Measurements from ENCODE around the gene RGS19. TPM values are rescaled to one million over a fixed set of nuclear protein-coding genes. Genes with fewer than 3 reads are reported as not detected.
"Not testable (repeated sequence)": the region's sequence is repeated elsewhere in the genome, so short reads cannot be mapped to it uniquely, and the experiment has no call there.

Gene RGS19
- total RNA-seq, 2 experiments from 2014 or later, result 43.2 to 44.4 TPM

DNA sequence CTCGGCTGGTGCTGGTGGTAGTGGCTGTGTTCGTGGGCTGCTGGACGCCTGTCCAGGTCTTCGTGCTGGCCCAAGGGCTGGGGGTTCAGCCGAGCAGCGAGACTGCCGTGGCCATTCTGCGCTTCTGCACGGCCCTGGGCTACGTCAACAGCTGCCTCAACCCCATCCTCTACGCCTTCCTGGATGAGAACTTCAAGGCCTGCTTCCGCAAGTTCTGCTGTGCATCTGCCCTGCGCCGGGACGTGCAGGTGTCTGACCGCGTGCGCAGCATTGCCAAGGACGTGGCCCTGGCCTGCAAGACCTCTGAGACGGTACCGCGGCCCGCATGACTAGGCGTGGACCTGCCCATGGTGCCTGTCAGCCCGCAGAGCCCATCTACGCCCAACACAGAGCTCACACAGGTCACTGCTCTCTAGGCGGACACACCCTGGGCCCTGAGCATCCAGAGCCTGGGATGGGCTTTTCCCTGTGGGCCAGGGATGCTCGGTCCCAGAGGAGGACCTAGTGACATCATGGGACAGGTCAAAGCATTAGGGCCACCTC is 19.2 kb upstream of the RGS19 start:
- Mint-ChIP-seq H3K27ac (no peak overlapping the region), H3K36me3 (no peaks in the 10 kb centered on the region), H3K4me3 (no peak overlapping the region), H3K27me3 (peaks cover 15% of the 10 kb centered on the region), H3K9me3 (no peaks in the 10 kb centered on the region), H3K4me1 (ENCODE audit: low read depth) (peaks cover 7% of the 10 kb centered on the region)
- intact Hi-C loops (cut with micrococcal nuclease), result no loop called here
- POLR2A ChIA-PET, result no interaction called here
- CTCF ChIA-PET, result interaction anchor here (1.6 kb wide), 1 partner anchor 15 kb away, joined by 5 read pairs; no protein-coding TSS in a partner anchor
- DNase-seq, result no peak

GRCh38 chr20:64096535-64096934 is 17.2 kb upstream of the RGS19 start:
- intact Hi-C loops (cut with micrococcal nuclease), result no loop called here
- no peaks in the 10 kb centered on the region for H3K9me3 Mint-ChIP-seq
- H3K36me3 Mint-ChIP-seq, result no peaks in the 10 kb centered on the region
- DNase-seq, result no peak
- peaks cover 7% of the 10 kb centered on the region for H3K27me3 Mint-ChIP-seq
- CTCF ChIA-PET, result interaction anchor here (1.6 kb wide), 1 partner anchor 13 kb away, joined by 5 read pairs; the partner anchor contains the start of gene LKAAEAR1
- H3K27ac Mint-ChIP-seq, result no peak overlapping the region
- H3K4me3 Mint-ChIP-seq, result no peak overlapping the region
- POLR2A ChIA-PET, result no interaction called here
- H3K4me1 Mint-ChIP-seq (ENCODE audit: low read depth), result peaks cover 7% of the 10 kb centered on the region

DNA sequence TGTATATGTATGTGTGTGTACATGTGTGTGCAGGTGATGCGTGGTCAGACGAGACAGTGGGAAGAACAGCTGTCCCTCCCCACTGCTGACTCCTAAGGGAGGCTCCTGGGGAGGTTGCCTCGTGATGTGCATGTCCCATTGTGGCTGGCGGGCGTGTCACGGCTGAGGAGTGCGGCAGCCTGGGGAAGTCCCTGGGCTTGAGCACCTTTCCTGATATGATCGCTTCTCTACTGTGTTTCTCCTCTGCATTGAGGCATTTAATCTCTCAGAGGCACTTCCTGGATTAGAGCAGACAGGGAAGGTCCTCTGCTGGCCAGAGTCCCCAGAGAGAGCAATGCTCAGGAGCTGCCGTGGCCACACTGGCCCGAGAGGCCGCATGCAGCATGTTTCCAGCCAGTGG is 16.6 kb upstream of the RGS19 start:
- H3K4me3 Mint-ChIP-seq, result no peak overlapping the region
- ChIA-PET CTCF (interaction anchor here (1.3 to 1.6 kb wide), 2 partner anchors 13 to 24 kb away, joined by 4 to 5 read pairs; partner anchors contain the start of gene LKAAEAR1), POLR2A (no interaction called here)
- intact Hi-C loops (cut with micrococcal nuclease), result no loop called here
- no peaks in the 10 kb centered on the region for H3K36me3 Mint-ChIP-seq
- H3K27me3 Mint-ChIP-seq, result peaks cover 1% of the 10 kb centered on the region
- H3K27ac Mint-ChIP-seq, result no peak overlapping the region
- DNase-seq, result peak; percentile 42
- H3K4me1 Mint-ChIP-seq (ENCODE audit: low read depth), result peaks cover 3% of the 10 kb centered on the region
- H3K9me3 Mint-ChIP-seq, result no peaks in the 10 kb centered on the region

DNA sequence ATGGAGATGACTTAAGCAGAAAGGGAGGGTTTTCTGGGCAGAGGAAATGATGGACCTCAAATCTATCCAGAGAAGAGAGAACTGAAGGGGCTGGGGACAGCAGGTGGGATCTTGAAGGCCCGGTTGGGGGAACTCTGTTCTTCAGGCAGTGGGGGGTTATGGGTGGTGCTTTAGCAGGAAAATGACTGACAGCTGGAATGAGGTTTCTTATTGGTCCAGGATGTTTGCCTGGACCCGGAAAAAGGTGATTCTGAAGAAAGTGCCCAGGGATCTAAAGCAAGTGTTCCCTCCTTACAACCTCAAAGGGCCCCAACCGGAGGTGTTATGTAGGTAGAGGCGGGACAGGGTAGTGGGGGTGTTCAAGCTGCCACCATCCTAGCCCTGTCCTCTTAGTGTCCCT is 16.1 kb upstream of the RGS19 start:
- ChIA-PET CTCF (interaction anchor here (1.3 to 1.6 kb wide), 2 partner anchors 12 to 25 kb away, joined by 4 to 5 read pairs; partner anchors contain the start of gene LKAAEAR1), POLR2A (no interaction called here)
- H3K9me3 Mint-ChIP-seq, result no peaks in the 10 kb centered on the region
- H3K36me3 Mint-ChIP-seq, result no peaks in the 10 kb centered on the region
- intact Hi-C loops (cut with micrococcal nuclease), result no loop called here
- H3K4me3 Mint-ChIP-seq, result no peak overlapping the region
- H3K27me3 Mint-ChIP-seq, result no peaks in the 10 kb centered on the region
- no peak for DNase-seq
- H3K4me1 Mint-ChIP-seq (ENCODE audit: low read depth), result peaks cover under 1% of the 10 kb centered on the region
- no peak overlapping the region for H3K27ac Mint-ChIP-seq

DNA sequence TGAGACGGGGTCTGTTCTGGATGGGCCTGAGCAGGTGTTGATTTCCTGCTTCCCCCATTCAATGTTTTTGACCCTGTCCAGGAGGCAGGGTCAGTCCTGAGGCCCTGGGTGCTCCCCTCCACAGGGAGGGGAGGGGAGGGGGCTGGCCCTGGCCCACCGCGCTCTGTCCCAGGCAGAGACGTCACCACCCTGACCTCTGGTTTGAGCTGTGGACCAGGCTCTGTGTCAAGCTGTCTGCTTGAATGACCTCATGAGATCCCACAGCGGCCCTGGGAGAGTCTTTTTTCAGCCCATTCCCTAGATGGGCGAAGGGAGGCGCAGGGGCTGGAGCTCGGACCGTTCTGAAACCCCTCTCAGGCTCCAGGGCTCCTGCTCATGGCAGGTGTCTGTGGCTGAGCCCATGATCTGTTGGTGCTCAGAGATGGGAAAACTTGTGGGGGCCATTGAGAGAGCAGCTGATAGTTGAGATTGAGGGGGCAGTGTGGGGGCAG is 13.7 kb upstream of the RGS19 start:
- ChIA-PET CTCF (no interaction called here), POLR2A (no interaction called here)
- intact Hi-C loops (cut with micrococcal nuclease), result no loop called here
- Mint-ChIP-seq H3K9me3 (peaks cover 3% of the 10 kb centered on the region), H3K4me3 (no peak overlapping the region), H3K4me1 (ENCODE audit: low read depth) (no peaks in the 10 kb centered on the region), H3K27ac (no peak overlapping the region), H3K36me3 (no peaks in the 10 kb centered on the region), H3K27me3 (no peaks in the 10 kb centered on the region)
- no peak for DNase-seq

- Mint-ChIP-seq H3K9me3 (peaks cover 9% of the 10 kb centered on the region), H3K27me3 (no peaks in the 10 kb centered on the region), H3K36me3 (no peaks in the 10 kb centered on the region), H3K4me1 (ENCODE audit: low read depth) (no peaks in the 10 kb centered on the region), H3K27ac (no peak overlapping the region), H3K4me3 (no peak overlapping the region)
- intact Hi-C loops (cut with micrococcal nuclease), result no loop called here
- POLR2A ChIA-PET, result no interaction called here
- DNase-seq, result no peak
- CTCF ChIA-PET, result interaction anchor here (1.0 to 1.1 kb wide), 2 partner anchors 10 to 451 kb away, joined by 3 read pairs; no protein-coding TSS in a partner anchor
Measured at GRCh38 chr20:64092258-64093012, 13.1 kb upstream of the RGS19 start.

DNA sequence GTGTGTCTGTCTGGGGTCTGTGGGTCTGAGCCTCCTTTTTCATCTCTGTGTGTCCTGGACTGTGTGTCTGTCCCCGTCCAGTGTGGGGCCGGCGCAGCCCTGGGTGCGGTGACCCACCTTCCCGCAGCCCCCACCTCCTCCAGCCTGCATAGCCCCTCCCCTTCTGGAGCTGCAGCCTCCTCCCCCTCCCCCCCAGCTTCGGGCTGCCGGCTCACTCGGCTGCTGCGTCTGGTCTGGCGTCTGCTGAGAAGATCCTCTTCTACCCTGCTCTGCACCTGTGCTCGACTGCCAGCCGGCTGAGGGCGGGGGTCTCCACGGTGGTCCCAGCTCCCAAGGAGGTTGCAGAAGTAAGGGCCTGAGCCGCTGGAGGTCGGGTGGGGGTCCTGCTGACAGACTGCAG is 12.5 kb upstream of the RGS19 start:
- CTCF ChIA-PET, result interaction anchor here (1.0 to 1.1 kb wide), 2 partner anchors 11 to 450 kb away, joined by 3 read pairs; no protein-coding TSS in a partner anchor
- H3K9me3 Mint-ChIP-seq, result peaks cover 9% of the 10 kb centered on the region

GRCh38 chr20:64091340-64091739 is 12.0 kb upstream of the RGS19 start:
- ChIA-PET POLR2A (no interaction called here), CTCF (interaction anchor here (1.0 to 1.1 kb wide), 2 partner anchors 11 to 450 kb away, joined by 3 read pairs; no protein-coding TSS in a partner anchor)
- peaks cover 9% of the 10 kb centered on the region for H3K9me3 Mint-ChIP-seq
- no peaks in the 10 kb centered on the region for H3K27me3 Mint-ChIP-seq
- no peak overlapping the region for H3K27ac Mint-ChIP-seq
- H3K4me1 Mint-ChIP-seq (ENCODE audit: low read depth), result no peaks in the 10 kb centered on the region
- H3K36me3 Mint-ChIP-seq, result no peaks in the 10 kb centered on the region
- no peak overlapping the region for H3K4me3 Mint-ChIP-seq
- intact Hi-C loops (cut with micrococcal nuclease), result no loop called here
- no peak for DNase-seq

More for the DNA sequence above, 12.5 kb upstream of the RGS19 start:
- Mint-ChIP-seq H3K27me3 (no peaks in the 10 kb centered on the region), H3K4me3 (no peak overlapping the region), H3K36me3 (no peaks in the 10 kb centered on the region), H3K4me1 (ENCODE audit: low read depth) (no peaks in the 10 kb centered on the region), H3K27ac (no peak overlapping the region)
- intact Hi-C loops (cut with micrococcal nuclease), result no loop called here
- POLR2A ChIA-PET, result no interaction called here
- DNase-seq, result no peak

GRCh38 chr20:64090165-64090564 is 10.8 kb upstream of the RGS19 start:
- Mint-ChIP-seq H3K27me3 (no peaks in the 10 kb centered on the region), H3K27ac (no peak overlapping the region), H3K4me3 (no peak overlapping the region), H3K9me3 (peaks cover 9% of the 10 kb centered on the region), H3K36me3 (no peaks in the 10 kb centered on the region), H3K4me1 (ENCODE audit: low read depth) (no peaks in the 10 kb centered on the region)
- intact Hi-C loops (cut with micrococcal nuclease), result no loop called here
- ChIA-PET CTCF (interaction anchor here (1.9 kb wide), 1 partner anchor 31 kb away, joined by 7 read pairs; no protein-coding TSS in a partner anchor), POLR2A (no interaction called here)
- no peak for DNase-seq

DNA sequence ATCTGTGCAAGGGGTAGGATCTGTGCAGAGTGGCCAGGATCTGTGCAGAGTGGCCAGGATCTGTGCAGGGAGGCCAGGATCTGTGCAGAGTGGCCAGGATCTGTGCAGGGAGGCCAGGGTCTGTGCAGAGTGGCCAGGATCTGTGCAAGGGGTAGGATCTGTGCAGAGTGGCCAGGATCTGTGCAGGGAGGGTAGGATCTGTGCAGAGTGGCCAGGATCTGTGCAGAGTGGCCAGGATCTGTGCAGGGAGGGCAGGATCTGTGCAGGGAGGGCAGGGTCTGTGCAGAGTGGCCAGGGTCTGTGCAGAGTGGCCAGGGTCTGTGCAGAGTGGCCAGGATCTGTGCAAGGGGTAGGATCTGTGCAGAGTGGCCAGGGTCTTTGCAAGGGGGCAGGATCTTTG is 9.3 kb upstream of the RGS19 start:
- DNase-seq, result not testable (repeated sequence)

GRCh38 chr20:64087226-64087825 is 8.0 kb upstream of the RGS19 start:
- H3K27me3 Mint-ChIP-seq; H3K27ac Mint-ChIP-seq; CTCF ChIA-PET; DNase-seq; H3K4me3 Mint-ChIP-seq; intact Hi-C loops (cut with micrococcal nuclease); H3K36me3 Mint-ChIP-seq; H3K9me3 Mint-ChIP-seq; POLR2A ChIA-PET: not testable (repeated sequence)
- H3K4me1 Mint-ChIP-seq (ENCODE audit: low read depth), result peaks cover 12% of the 10 kb centered on the region

More for the DNA sequence above, 9.3 kb upstream of the RGS19 start:
- H3K9me3 Mint-ChIP-seq; POLR2A ChIA-PET; H3K27ac Mint-ChIP-seq; intact Hi-C loops (cut with micrococcal nuclease); H3K36me3 Mint-ChIP-seq; H3K4me3 Mint-ChIP-seq; H3K4me1 Mint-ChIP-seq (ENCODE audit: low read depth); H3K27me3 Mint-ChIP-seq: not testable (repeated sequence)
- CTCF ChIA-PET, result interaction anchor here (1.2 kb wide), 1 partner anchor 13 kb away, joined by 3 read pairs; no protein-coding TSS in a partner anchor

- no peak for DNase-seq
- ChIA-PET CTCF (no interaction called here), POLR2A (no interaction called here)
- peaks cover 9% of the 10 kb centered on the region for H3K9me3 Mint-ChIP-seq
- no peak overlapping the region for H3K4me3 Mint-ChIP-seq
- H3K27ac Mint-ChIP-seq, result no peak overlapping the region
- peaks cover 16% of the 10 kb centered on the region for H3K4me1 Mint-ChIP-seq (ENCODE audit: low read depth)
- H3K27me3 Mint-ChIP-seq, result peaks cover 3% of the 10 kb centered on the region
- H3K36me3 Mint-ChIP-seq, result no peaks in the 10 kb centered on the region
- intact Hi-C loops (cut with micrococcal nuclease), result no loop called here
Measured at GRCh38 chr20:64086801-64087200, 7.5 kb upstream of the RGS19 start.

All from activated CD4-positive, alpha-beta memory T cell treated with anti-CD3 and anti-CD28 coated beads for 36 hours (primary cell).